Naive B cell (primary cell): ENCODE data around the gene SEC22C. TPM values are rescaled to one million over a fixed set of nuclear protein-coding genes. Genes with fewer than 3 reads are reported as not detected.

Experiments
- ATAC-seq, 2 donors: fragments of 150-1000 bp; cut with Tn5 transposase; 2 replicates each; pipeline ENCODE4 v1.10.0; 2021; ENCODE audit warnings: low read depth in 2 of 2, mild to moderate bottlenecking in 2 of 2, moderate library complexity in 2 of 2
- DNase-seq: peaks from one replicate; pipeline ENCODE4 v3.0.0; 2022
- H3K27ac Mint-ChIP-seq, 6 donors: one replicate each; pipeline ENCODE4 v1.8.0; 2020 to 2022; ENCODE audit warnings: mild to moderate bottlenecking in 6 of 6, mixed read lengths in 6 of 6, moderate library complexity in 5 of 6, inconsistent platforms in 2 of 6
- H3K27me3 Mint-ChIP-seq, 3 donors: one replicate each; pipeline ENCODE4 v1.8.0; 2021 to 2022; ENCODE audit warnings: mixed read lengths in 3 of 3, mild to moderate bottlenecking in 1 of 3
- H3K36me3 Mint-ChIP-seq, 2 donors: one replicate each; pipeline ENCODE4 v1.8.0; 2020 to 2022; ENCODE audit warnings: mixed read lengths in 2 of 2, inconsistent platforms in 1 of 2, mild to moderate bottlenecking in 1 of 2
- H3K4me1 Mint-ChIP-seq, 3 donors: one replicate each; pipeline ENCODE4 v1.8.0; 2020 to 2022; ENCODE audit warnings: mixed read lengths in 3 of 3, inconsistent platforms in 1 of 3, mild to moderate bottlenecking in 1 of 3, moderate library complexity in 1 of 3
- H3K4me3 Mint-ChIP-seq, 8 donors: one replicate each; pipeline ENCODE4 v1.8.0; 2020 to 2022; ENCODE audit warnings: mild to moderate bottlenecking in 8 of 8, mixed read lengths in 8 of 8, moderate library complexity in 8 of 8, inconsistent platforms in 2 of 8
- H3K9me3 Mint-ChIP-seq, 7 donors: one replicate each; pipeline ENCODE4 v1.8.0; 2020 to 2022; ENCODE audit warnings: mixed read lengths in 7 of 7, mild to moderate bottlenecking in 5 of 7, inconsistent platforms in 2 of 7, moderate library complexity in 1 of 7
- polyA plus RNA-seq, 6 donors: library from polyadenylated mRNA; unstranded; fragments of 300-500 nt; fragmentation: Illumina TruSeq; gene quantifications; one replicate each; pipeline ENCODE4 v1.2.3, GENCODE V29; 2021; ENCODE audit warnings: low read depth in 6 of 6

Gene SEC22C
- polyA plus RNA-seq, result 10 to 100 TPM; 25.1 to 39.0 (median 31.3) TPM

GRCh38 chr3:42581709-42582473 is at the start of gene SEC22C:
TSS of gene SEC22C (minus strand) at chr3:42581967. CDS start at chr3:42569046, 12,921 bp downstream.
- Mint-ChIP-seq H3K9me3 (peaks cover 0 to 3% (median 0%) of the 10 kb centered on the region in 7 donors), H3K36me3 (peaks cover 0 to 11% of the 10 kb centered on the region in 2 donors), H3K4me3 (peak within 1 kb of the TSS; percentile 86 to 98 (median 94)), H3K27me3 (no peaks in the 10 kb centered on the region), H3K4me1 (peaks cover 29 to 42% (median 40%) of the 10 kb centered on the region in 3 donors), H3K27ac (peak within 1 kb of the TSS; percentile 98 to 100 (median 99))
- DNase-seq (peak; percentile 96), ATAC-seq (peak; percentile 85 to 87)

GRCh38 chr3:42613462-42613861 is 31.7 kb upstream of the SEC22C start:
- H3K4me3 Mint-ChIP-seq, result peak overlapping the region in 2 of 8 donors; percentile 4 to 6
- no peaks in the 10 kb centered on the region for H3K27me3 Mint-ChIP-seq
- no peaks in the 10 kb centered on the region for H3K36me3 Mint-ChIP-seq
- peaks cover 19 to 32% (median 31%) of the 10 kb centered on the region in 3 donors for H3K4me1 Mint-ChIP-seq
- DNase-seq, result no peak
- H3K27ac Mint-ChIP-seq, result peak overlapping the region in 5 of 6 donors; percentile 0 to 18 (median 12)
- no peaks in the 10 kb centered on the region for H3K9me3 Mint-ChIP-seq
- ATAC-seq, result peak in 1 of 2 donors; percentile 44

- Mint-ChIP-seq H3K27ac (peak overlapping the region in 3 of 6 donors; percentile 0 to 17 (median 12)), H3K9me3 (no peaks in the 10 kb centered on the region), H3K4me1 (peaks cover 19 to 36% (median 32%) of the 10 kb centered on the region in 3 donors), H3K27me3 (no peaks in the 10 kb centered on the region), H3K36me3 (no peaks in the 10 kb centered on the region), H3K4me3 (no peak overlapping the region)
- peak; percentile 39 to 69 for ATAC-seq
- DNase-seq, result no peak
These were observed 31.2 kb upstream of the SEC22C start for GRCh38 chr3:42612928-42613327.

- Mint-ChIP-seq H3K4me1 (peaks cover 23 to 37% (median 33%) of the 10 kb centered on the region in 3 donors), H3K4me3 (peak overlapping the region in 1 of 8 donors; percentile 35), H3K9me3 (no peaks in the 10 kb centered on the region), H3K36me3 (peaks cover 0 to 5% of the 10 kb centered on the region in 2 donors), H3K27ac (peak overlapping the region in 3 of 6 donors; percentile 17 to 49 (median 45)), H3K27me3 (no peaks in the 10 kb centered on the region)
- DNase-seq (no peak), ATAC-seq (no peak)
These were observed 30.4 kb upstream of the SEC22C start for GRCh38 chr3:42612217-42612616.

- H3K36me3 Mint-ChIP-seq, result peaks cover 0 to 5% of the 10 kb centered on the region in 2 donors
- H3K9me3 Mint-ChIP-seq, result no peaks in the 10 kb centered on the region
- H3K4me3 Mint-ChIP-seq, result no peak overlapping the region
- no peak for DNase-seq
- H3K27me3 Mint-ChIP-seq, result no peaks in the 10 kb centered on the region
- ATAC-seq, result no peak
- peaks cover 23 to 39% (median 35%) of the 10 kb centered on the region in 3 donors for H3K4me1 Mint-ChIP-seq
- no peak overlapping the region for H3K27ac Mint-ChIP-seq
These were observed 29.2 kb upstream of the SEC22C start for GRCh38 chr3:42610976-42611375.

GRCh38 chr3:42608581-42608980 is 26.8 kb upstream of the SEC22C start:
- H3K36me3 Mint-ChIP-seq, result peaks cover 0 to 9% of the 10 kb centered on the region in 2 donors
- peak overlapping the region in 2 of 6 donors; percentile 30 to 82 for H3K27ac Mint-ChIP-seq
- no peak for ATAC-seq
- H3K27me3 Mint-ChIP-seq, result no peaks in the 10 kb centered on the region
- peaks cover 29 to 49% (median 48%) of the 10 kb centered on the region in 3 donors for H3K4me1 Mint-ChIP-seq
- peaks cover 0 to 10% (median 3%) of the 10 kb centered on the region in 7 donors for H3K9me3 Mint-ChIP-seq
- no peak for DNase-seq
- H3K4me3 Mint-ChIP-seq, result no peak overlapping the region

- H3K9me3 Mint-ChIP-seq, result peaks cover 0 to 10% (median 3%) of the 10 kb centered on the region in 7 donors
- peaks cover 0 to 9% of the 10 kb centered on the region in 2 donors for H3K36me3 Mint-ChIP-seq
These were observed 23.9 kb upstream of the SEC22C start for GRCh38 chr3:42605546-42606173.

GRCh38 chr3:42602961-42603360 is 21.2 kb upstream of the SEC22C start:
- ATAC-seq, result no peak
- Mint-ChIP-seq H3K27ac (no peak overlapping the region), H3K36me3 (peaks cover 0 to 9% of the 10 kb centered on the region in 2 donors), H3K4me1 (peaks cover 26 to 47% (median 33%) of the 10 kb centered on the region in 3 donors), H3K4me3 (peak overlapping the region in 1 of 8 donors; percentile 62), H3K9me3 (peaks cover 0 to 13% (median 3%) of the 10 kb centered on the region in 7 donors), H3K27me3 (no peaks in the 10 kb centered on the region)
- DNase-seq, result no peak

More at GRCh38 chr3:42605546-42606173, 23.9 kb upstream of the SEC22C start:
- ATAC-seq (no peak), DNase-seq (no peak)
- Mint-ChIP-seq H3K27me3 (no peaks in the 10 kb centered on the region), H3K4me1 (peaks cover 30 to 47% (median 43%) of the 10 kb centered on the region in 3 donors), H3K27ac (peak overlapping the region in 2 of 6 donors; percentile 11 to 35), H3K4me3 (peak overlapping the region in 1 of 8 donors; percentile 5)

GRCh38 chr3:42601896-42602581 is 20.3 kb upstream of the SEC22C start:
- Mint-ChIP-seq H3K27me3 (no peaks in the 10 kb centered on the region), H3K36me3 (peaks cover 0 to 4% of the 10 kb centered on the region in 2 donors), H3K4me1 (peaks cover 22 to 45% (median 32%) of the 10 kb centered on the region in 3 donors), H3K9me3 (peaks cover 0 to 13% (median 3%) of the 10 kb centered on the region in 7 donors), H3K27ac (peak overlapping the region in 5 of 6 donors; percentile 41 to 95 (median 90)), H3K4me3 (peak overlapping the region; percentile 43 to 98 (median 92))
- no peak for ATAC-seq
- DNase-seq, result no peak

GRCh38 chr3:42600958-42601675 is 19.4 kb upstream of the SEC22C start:
- ATAC-seq (peak; percentile 1 to 7), DNase-seq (no peak)
- H3K36me3 Mint-ChIP-seq, result peaks cover 0 to 4% of the 10 kb centered on the region in 2 donors
- peak overlapping the region; percentile 54 to 97 (median 88) for H3K27ac Mint-ChIP-seq
- H3K4me3 Mint-ChIP-seq, result peak overlapping the region; percentile 87 to 98 (median 94)
- H3K4me1 Mint-ChIP-seq, result peaks cover 22 to 44% (median 31%) of the 10 kb centered on the region in 3 donors
- no peaks in the 10 kb centered on the region for H3K27me3 Mint-ChIP-seq
- peaks cover 0 to 13% (median 3%) of the 10 kb centered on the region in 7 donors for H3K9me3 Mint-ChIP-seq

GRCh38 chr3:42600111-42600957 is 18.6 kb upstream of the SEC22C start, which contains the start of gene NKTR:
TSS of gene NKTR (plus strand) at chr3:42600686. CDS start at chr3:42601007, 321 bp downstream.
- no peaks in the 10 kb centered on the region for H3K27me3 Mint-ChIP-seq
- peak within 1 kb of the TSS; percentile 90 to 99 (median 96) for H3K27ac Mint-ChIP-seq
- H3K4me1 Mint-ChIP-seq, result peaks cover 16 to 38% (median 30%) of the 10 kb centered on the region in 3 donors
- ATAC-seq, result peak; percentile 81
- H3K4me3 Mint-ChIP-seq, result peak within 1 kb of the TSS; percentile 87 to 98 (median 94)
- H3K36me3 Mint-ChIP-seq, result peaks cover 0 to 4% of the 10 kb centered on the region in 2 donors
- peak; percentile 100 for DNase-seq
- peaks cover 0 to 13% (median 3%) of the 10 kb centered on the region in 7 donors for H3K9me3 Mint-ChIP-seq
